GM19328 (cell line): ENCODE measurements around the gene C1QL4.
"Not testable (repeated sequence)": the region's sequence is repeated elsewhere in the genome, so short reads cannot be mapped to it uniquely, and the experiment has no call there.

ENCODE experiments used
- ATAC-seq: cut with Tn5 transposase; IDR thresholded peaks from one replicate; pipeline ENCODE4 v1.9.1; 2021; ENCODE audit warnings: mild to moderate bottlenecking, moderate library complexity; ENCODE audit not compliant: unreplicated experiment

C1QL4 gene

GRCh38 chr12:49336645-49337584 lies at the start of gene C1QL4:
Gene C1QL4 (minus strand): TSS chr12:49337188. CDS start chr12:49336477, 711 bp downstream.
- no peak for ATAC-seq

GRCh38 chr12:49380184-49380583 lies 43.2 kb upstream of the C1QL4 start:
- ATAC-seq: not testable (repeated sequence)

- ATAC-seq: no peak
Observed at GRCh38 chr12:49377386-49377785, 40.4 kb upstream of the C1QL4 start.

GRCh38 chr12:49375406-49375805 lies 38.4 kb upstream of the C1QL4 start:
- ATAC-seq: no peak

DNA sequence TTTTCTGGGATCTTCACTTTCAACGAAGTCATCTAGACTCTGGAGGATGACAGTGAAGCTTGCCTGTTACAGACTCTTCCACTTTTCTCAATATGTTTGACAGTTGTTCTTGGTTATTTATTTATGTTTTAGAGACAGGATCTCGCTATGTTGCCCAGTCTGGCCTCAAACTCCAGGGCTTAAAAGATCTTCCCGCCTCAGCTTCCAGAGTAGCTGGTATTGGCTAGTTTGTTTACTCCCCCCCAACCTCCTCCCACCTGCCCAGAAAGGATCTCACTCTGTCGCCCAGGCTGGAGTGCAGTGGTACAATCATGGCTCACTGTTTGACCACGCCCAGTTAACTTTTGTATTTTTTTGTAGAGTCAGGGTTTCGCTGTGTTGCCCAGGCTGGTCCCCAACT lies 33.6 kb upstream of the C1QL4 start:
- no peak for ATAC-seq

DNA sequence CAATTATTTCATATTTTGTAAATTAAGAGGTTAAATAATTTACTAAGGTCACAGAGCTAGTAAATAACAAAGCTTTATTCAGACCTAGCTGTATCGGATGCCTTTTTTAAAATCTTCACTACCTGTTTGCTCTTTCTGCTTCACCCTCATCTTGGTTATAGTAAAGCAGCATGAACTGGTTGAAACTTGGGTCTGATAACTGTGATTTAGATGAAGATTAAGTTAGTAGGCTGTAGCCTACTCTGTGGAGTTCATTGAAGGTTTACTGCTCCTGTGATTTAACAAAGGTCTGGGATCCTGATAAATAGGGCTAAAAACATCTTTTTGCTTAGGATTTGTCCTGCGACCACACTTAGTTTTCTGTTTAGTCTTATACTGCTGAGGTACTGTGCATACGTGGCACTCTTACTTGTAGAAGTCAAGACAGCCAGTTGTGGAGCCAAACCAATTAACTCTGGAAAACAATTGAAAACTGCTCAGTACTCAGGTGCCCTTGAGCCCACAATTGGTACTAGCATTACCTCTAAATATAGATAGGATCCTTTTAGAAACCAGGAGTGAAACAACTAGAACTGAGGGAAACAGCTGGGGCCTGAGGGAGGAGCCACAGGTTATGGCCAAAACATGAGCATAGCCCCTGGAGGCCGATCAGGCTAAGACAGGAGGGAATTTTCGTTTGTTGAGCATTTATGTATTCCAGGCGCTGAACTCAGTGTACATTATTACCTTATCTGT lies 32.6 kb upstream of the C1QL4 start:
- no peak for ATAC-seq

DNA sequence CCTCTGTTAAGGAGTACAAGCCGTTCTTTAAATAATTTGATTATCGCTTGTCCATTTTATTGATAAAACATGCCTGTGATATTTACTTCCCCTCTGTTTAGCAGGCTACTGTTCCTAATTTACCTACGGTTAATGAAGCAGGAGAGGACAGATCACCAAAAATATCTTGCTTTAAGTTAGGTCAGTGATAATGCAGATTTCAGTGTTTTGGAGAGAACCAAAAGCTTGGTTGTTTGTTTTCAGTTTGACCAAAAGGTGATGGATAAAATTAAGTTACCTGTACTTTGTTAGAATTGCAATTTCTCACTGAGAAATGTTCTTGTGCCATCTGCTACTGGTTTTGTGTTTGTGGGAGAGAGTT lies 31.2 kb upstream of the C1QL4 start:
- ATAC-seq: no peak

- no peak for ATAC-seq
Observed at GRCh38 chr12:49367381-49368239, 30.6 kb upstream of the C1QL4 start, which contains the start of gene SPATS2. Gene SPATS2 (plus strand): TSS chr12:49367462. CDS start chr12:49461013, 93,551 bp downstream.

DNA sequence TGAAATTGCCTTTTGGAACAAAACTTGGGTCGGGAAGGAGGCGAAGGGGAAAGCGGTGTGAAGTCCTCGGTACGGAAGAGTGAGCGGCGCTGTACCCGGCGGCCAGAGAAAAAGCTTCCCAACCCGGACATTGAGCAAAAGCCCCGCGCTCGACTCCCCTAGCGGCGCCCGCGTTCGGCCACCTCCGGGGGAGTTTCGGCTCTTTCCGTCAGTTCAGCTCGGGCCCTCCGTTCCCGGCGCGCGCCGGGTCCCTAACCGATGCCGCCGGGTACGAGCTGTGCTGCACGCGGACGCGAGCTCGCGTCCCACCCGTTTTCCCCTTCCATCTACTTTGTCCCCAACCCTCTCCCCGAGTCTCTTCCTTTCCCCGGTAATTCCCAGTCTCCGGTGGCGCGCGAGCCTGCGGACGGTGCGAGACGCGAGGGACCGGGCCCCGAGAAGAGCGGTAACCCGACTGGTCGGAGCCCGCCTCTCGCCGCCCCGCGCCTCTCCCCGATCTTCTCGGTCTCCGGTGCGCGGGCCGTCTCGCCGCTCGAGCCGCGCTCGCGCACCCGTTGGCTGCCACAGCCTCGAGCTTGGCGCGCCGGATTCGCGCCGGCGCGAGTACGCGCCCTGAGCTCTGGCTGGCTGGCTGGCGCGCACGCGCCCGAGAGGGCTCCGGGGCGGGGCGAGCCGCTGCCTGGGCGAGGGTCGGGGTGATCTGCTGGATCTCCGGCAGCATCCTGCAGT lies 29.8 kb upstream of the C1QL4 start:
- peak; percentile 68 for ATAC-seq

GRCh38 chr12:49366096-49366651 lies 29.2 kb upstream of the C1QL4 start:
- ATAC-seq: no peak

DNA sequence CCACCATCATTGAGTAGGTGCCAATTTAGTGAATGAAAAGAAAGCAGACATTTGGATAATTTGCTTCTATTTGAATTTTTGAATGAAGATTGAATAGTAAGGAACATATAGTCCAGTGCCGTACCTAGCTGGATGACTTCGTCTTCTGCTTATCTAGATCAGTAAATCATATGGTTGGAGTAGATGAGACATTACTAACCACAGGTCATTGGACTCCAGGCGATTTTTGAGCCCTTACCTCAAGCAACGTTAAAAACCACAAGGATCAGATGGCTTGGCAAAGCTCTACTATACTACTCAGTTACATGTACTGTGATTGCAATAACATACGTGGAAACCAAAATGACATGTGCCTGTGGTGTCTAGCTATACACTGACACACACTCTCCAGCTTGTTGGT lies 28.6 kb upstream of the C1QL4 start:
- ATAC-seq: no peak

DNA sequence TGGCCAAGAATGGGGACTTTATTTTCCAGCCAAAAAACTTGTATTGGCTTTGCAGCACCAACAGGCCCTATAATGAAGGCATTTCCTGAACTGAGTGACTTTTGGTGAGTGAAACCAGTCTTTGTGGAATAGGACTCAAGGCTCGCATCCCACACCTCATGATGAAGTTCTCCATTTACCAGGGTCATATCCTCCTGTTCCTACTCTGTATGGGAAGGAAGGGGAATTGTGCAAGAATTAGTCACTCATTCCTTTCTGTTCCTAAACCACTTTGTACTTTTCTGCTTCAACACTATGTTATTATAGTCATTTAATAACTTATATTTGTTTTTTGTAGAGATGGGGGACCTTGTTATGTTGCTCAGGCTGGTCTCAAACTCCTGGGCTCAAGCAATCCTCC lies 28.0 kb upstream of the C1QL4 start:
- no peak for ATAC-seq

- no peak for ATAC-seq
Observed at GRCh38 chr12:49362077-49362476, 25.1 kb upstream of the C1QL4 start.

GRCh38 chr12:49359671-49360070 lies 22.7 kb upstream of the C1QL4 start:
- ATAC-seq: no peak

DNA sequence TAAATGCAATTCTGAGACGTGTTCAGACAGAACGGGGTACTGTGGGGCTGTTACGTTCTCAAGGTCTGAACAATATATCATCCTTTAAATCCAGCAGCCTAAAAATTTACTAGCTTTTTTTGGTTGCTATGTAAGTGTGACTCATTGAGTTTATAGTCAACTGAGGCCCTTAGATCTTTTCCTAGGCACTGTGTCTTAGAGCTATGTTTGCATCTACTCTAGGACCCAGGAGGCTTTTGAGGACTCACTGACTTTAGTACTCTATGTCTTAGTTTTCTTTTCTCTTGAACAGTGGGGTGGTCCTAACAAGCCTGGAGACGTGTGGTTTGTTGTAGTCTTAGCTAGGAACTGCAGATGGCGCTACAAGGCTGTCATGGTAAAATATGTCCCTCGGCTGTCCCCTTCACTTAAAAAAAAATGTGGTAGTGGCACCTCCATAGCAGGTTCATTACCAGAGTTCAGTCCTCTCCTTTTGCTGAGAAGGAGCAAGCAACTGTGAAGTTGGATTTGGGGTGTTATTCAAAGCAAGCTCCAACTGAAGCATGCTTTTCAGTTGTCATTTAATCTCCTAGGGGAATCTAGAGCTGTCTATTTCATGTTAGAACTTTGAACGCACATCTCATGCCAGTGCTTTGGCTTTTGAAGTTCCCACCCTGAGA lies 21.6 kb upstream of the C1QL4 start:
- ATAC-seq: no peak

DNA sequence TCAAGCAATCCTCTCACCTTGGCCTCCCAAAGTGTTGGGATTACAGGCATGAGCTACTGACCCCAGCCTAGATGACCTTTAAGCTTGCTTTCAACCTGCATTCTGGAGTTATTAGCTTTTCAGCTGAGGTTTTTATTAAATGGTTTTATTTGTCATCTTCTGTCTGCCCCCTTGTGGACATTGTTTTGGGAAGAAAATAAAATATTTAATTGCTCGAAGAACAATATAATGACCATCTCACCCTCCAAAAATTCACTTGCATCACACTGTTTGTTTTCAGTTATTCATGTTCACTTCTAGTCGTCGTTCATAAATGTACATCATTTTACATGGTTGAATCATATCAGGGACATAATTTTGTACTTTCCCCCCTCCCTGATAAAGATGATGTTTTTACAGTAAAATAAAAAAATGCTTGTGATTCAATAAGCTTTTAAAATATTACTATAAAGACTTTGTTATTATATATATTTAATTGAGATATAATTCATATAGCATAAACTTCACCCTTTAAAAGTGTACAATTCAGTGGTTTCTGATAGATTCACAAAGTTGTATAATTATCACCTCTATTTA lies 20.2 kb upstream of the C1QL4 start:
- no peak for ATAC-seq

DNA sequence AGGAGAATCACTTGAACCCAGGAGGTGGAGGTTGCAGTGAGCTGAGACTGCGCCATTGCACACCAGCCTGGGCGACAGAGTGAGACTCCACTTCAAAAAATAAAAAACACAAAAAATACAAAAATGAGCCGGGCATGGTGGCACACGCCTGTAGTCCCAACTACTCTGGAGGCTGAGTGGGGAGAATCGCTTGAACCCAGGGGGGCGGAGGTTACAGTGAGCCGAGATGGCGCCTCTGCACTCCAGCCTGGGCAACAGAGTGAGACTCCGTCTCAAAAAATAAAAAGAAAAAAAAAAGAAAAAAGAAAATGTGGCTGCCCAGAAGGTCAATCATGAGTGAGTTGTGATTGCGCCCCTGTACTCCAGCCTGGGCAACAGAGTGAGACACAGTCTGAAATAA lies 18.9 kb upstream of the C1QL4 start:
- ATAC-seq: no peak

- ATAC-seq: no peak
Observed at GRCh38 chr12:49352351-49352750, 15.4 kb upstream of the C1QL4 start.

DNA sequence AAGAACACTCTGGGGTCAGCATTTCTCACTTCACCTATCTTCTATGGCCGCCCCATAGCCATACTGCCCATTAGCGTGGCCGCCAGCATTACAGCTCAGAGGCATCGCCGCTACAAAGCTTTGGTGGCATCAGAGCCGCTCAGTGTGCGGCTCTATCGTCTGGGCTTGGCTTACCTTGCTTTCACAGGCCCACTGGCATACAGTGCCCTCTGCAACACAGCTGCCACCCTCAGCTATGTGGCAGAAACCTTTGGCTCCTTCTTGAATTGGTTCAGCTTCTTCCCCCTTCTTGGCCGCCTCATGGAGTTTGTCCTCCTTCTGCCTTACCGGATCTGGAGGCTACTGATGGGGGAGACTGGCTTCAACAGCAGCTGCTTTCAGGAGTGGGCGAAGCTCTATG lies 12.3 kb upstream of the C1QL4 start:
- no peak for ATAC-seq
